GM10248 (cell line): ENCODE results near the gene MICAL2.

Source experiments
- CTCF ChIA-PET: fragments of 300-600 bp; sonication (Branson Sonifier 250); formaldehyde crosslinking; extraction: SDS; loops from one replicate; lab custom pipeline; 2021; ENCODE audit warnings: antibody characterized with exemption; lab: Yijun Ruan, JAX
- POLR2A ChIA-PET: fragments of 350-650 bp; sonication (Branson Sonifier 250); formaldehyde crosslinking; extraction: SDS; loops from one replicate; lab custom pipeline; 2020; ENCODE audit warnings: antibody characterized with exemption; lab: Yijun Ruan, JAX
- DNase-seq: peaks from one replicate; pipeline ENCODE4 v3.0.0; 2012; ENCODE audit errors: extremely low spot score
- CTCF ChIP-seq: IDR thresholded peaks from 2 replicates; pipeline ENCODE4 v1.5.1; 2012; ENCODE audit warnings: mild to moderate bottlenecking, low read depth; ENCODE audit errors: extremely low read depth, missing control alignments, control extremely low read depth

The MICAL2 gene

GRCh38 chr11:12114193-12115033, 4.0 kb downstream of the MICAL2 start:
- ChIA-PET POLR2A (no interaction called here), CTCF (no interaction called here)
- no peak for TF ChIP-seq CTCF
- DNase-seq: no peak

- POLR2A ChIA-PET: no interaction called here
- CTCF ChIA-PET: interaction anchor here (0.7 to 1.3 kb wide), 2 partner anchors 10 to 120 kb away, joined by 3 to 4 read pairs; no protein-coding TSS in a partner anchor
- DNase-seq: no peak
These were observed 6.1 kb downstream of the MICAL2 start for GRCh38 chr11:12116425-12117032.

GRCh38 chr11:12117200-12117599, 6.8 kb downstream of the MICAL2 start:
- TF ChIP-seq CTCF: no peak
- POLR2A ChIA-PET: no interaction called here
- no peak for DNase-seq
- CTCF ChIA-PET: interaction anchor here (0.7 to 1.3 kb wide), 4 partner anchors 9 to 120 kb away, joined by 3 to 4 read pairs (median 3); no protein-coding TSS in a partner anchor

More at GRCh38 chr11:12116425-12117032, 6.1 kb downstream of the MICAL2 start:
- TF ChIP-seq CTCF: no peak

- POLR2A ChIA-PET: no interaction called here
- no peak for DNase-seq
- TF ChIP-seq CTCF: no peak
- CTCF ChIA-PET: interaction anchor here (0.9 to 1.3 kb wide), 3 partner anchors 117 to 120 kb away, joined by 3 to 4 read pairs (median 3); no protein-coding TSS in a partner anchor
These were observed 7.2 kb downstream of the MICAL2 start for GRCh38 chr11:12117611-12118010.

GRCh38 chr11:12118949-12119348, 8.6 kb downstream of the MICAL2 start:
- CTCF ChIA-PET: interaction anchor here (1.1 to 1.2 kb wide), 2 partner anchors 10 to 26 kb away, joined by 3 read pairs; no protein-coding TSS in a partner anchor
- TF ChIP-seq CTCF: no peak
- POLR2A ChIA-PET: no interaction called here
- no peak for DNase-seq

- no peak for TF ChIP-seq CTCF
- no peak for DNase-seq
- POLR2A ChIA-PET: no interaction called here
- CTCF ChIA-PET: no interaction called here
These were observed 9.1 kb downstream of the MICAL2 start for GRCh38 chr11:12119502-12119901.
